ENCODE data around the gene GCC1.

The GCC1 gene

DNA sequence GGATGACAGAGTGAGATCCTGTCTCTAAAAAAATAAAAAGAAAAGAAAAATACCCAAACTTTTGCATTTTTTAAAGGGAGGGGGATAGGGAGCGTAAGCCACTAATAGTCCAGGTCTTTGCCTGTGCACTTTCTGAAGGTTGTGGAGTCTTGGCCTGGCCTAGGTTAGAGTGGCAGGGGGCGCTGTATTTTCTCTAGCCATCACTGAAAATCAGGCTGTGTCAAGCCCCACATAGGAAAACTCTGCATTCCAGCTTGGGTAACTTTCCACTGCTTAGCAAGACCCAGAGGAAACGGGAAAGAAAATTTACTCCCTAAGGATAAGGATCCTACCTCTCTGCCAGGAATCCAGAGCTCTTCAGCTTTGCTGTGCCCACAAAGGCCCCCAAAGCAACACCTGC lies 43.0 kb upstream of the GCC1 start:
- H3K9me3 ChIP-seq (ENCODE audit: control insufficient read depth, insufficient read depth, low read length): no peaks in the 10 kb centered on the region
- peaks cover 9% of the 10 kb centered on the region for H3K27me3 ChIP-seq (ENCODE audit: control insufficient read depth, low read length)
- H3K27ac ChIP-seq (ENCODE audit: low read depth, low read length): no peak overlapping the region
- H3K4me2 ChIP-seq (ENCODE audit: low read length): no peak overlapping the region
- peaks cover 3% of the 10 kb centered on the region; the same call in 1 of the 2 replicates for H3K4me1 ChIP-seq (ENCODE audit: control insufficient read depth, low read length)
- H3F3A ChIP-seq (ENCODE audit: control insufficient read depth, insufficient read depth): no peaks in the 10 kb centered on the region
- H3K79me2 ChIP-seq (ENCODE audit: control insufficient read depth, low read length): no peaks in the 10 kb centered on the region
- H4K20me1 ChIP-seq (ENCODE audit: control insufficient read depth, insufficient read depth, low read depth, low read length): no peaks in the 10 kb centered on the region
- H3K36me3 ChIP-seq (ENCODE audit: control insufficient read depth, low read length): no peaks in the 10 kb centered on the region
- no peaks in the 10 kb centered on the region for H3K9me2 ChIP-seq (replicated peaks; ENCODE audit: control insufficient read depth, low read length)
- TF ChIP-seq, protein P1, sequence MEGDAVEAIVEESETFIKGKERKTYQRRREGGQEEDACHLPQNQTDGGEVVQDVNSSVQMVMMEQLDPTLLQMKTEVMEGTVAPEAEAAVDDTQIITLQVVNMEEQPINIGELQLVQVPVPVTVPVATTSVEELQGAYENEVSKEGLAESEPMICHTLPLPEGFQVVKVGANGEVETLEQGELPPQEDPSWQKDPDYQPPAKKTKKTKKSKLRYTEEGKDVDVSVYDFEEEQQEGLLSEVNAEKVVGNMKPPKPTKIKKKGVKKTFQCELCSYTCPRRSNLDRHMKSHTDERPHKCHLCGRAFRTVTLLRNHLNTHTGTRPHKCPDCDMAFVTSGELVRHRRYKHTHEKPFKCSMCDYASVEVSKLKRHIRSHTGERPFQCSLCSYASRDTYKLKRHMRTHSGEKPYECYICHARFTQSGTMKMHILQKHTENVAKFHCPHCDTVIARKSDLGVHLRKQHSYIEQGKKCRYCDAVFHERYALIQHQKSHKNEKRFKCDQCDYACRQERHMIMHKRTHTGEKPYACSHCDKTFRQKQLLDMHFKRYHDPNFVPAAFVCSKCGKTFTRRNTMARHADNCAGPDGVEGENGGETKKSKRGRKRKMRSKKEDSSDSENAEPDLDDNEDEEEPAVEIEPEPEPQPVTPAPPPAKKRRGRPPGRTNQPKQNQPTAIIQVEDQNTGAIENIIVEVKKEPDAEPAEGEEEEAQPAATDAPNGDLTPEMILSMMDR (IDR thresholded peaks at IDR 0.05; ENCODE audit: low read depth, low read length, poor library complexity, severe bottlenecking): peak; percentile 35
- TF ChIP-seq EZH2phosphoT487 (IDR thresholded peaks at IDR 0.05; ENCODE audit: borderline replicate concordance, low read length): no peak
- H3K4me3 ChIP-seq (ENCODE audit: low read length): no peak overlapping the region

DNA sequence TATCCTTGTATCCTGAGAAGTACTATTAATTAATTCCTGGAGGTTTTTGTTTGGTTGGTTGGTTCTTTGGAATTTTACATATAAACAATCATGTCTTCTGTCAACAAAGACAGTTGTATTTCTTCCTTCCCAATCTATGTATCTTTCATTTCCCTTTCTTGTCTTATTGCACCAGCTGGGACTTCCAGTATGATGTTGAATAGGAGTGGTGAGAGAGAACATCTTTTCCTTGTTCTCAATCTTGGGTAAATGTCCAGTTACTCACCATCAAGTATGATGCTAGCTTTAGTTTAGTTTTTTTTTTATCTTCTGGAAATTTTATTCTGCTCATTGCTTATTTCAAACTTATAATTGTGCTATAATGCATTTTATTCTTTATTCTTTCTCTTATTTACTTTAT lies 39.9 kb upstream of the GCC1 start:
- no peaks in the 10 kb centered on the region for H3K9me3 ChIP-seq (ENCODE audit: control insufficient read depth, insufficient read depth, low read length)
- no peak overlapping the region for H3K4me3 ChIP-seq (ENCODE audit: low read length)
- no peaks in the 10 kb centered on the region for H4K20me1 ChIP-seq (ENCODE audit: control insufficient read depth, insufficient read depth, low read depth, low read length)
- H3K27me3 ChIP-seq (ENCODE audit: control insufficient read depth, low read length): peaks cover 26% of the 10 kb centered on the region
- H3K36me3 ChIP-seq (ENCODE audit: control insufficient read depth, low read length): no peaks in the 10 kb centered on the region
- no peak overlapping the region for H3K4me2 ChIP-seq (ENCODE audit: low read length)
- no peak overlapping the region for H3K27ac ChIP-seq (ENCODE audit: low read depth, low read length)
- no peaks in the 10 kb centered on the region for H3K79me2 ChIP-seq (ENCODE audit: control insufficient read depth, low read length)
- H3K4me1 ChIP-seq (ENCODE audit: control insufficient read depth, low read length): peaks cover 3% of the 10 kb centered on the region; the same call in 1 of the 2 replicates
- H3K9me2 ChIP-seq (replicated peaks; ENCODE audit: control insufficient read depth, low read length): no peaks in the 10 kb centered on the region
- no peaks in the 10 kb centered on the region for H3F3A ChIP-seq (ENCODE audit: control insufficient read depth, insufficient read depth)
- TF ChIP-seq EZH2phosphoT487 (IDR thresholded peaks at IDR 0.05; ENCODE audit: borderline replicate concordance, low read length): no peak
- TF ChIP-seq, protein P1 (IDR thresholded peaks at IDR 0.05; ENCODE audit: low read depth, low read length, poor library complexity, severe bottlenecking): no peak

GRCh38 chr7:127620406-127621233 lies 35.2 kb upstream of the GCC1 start:
- Histone ChIP-seq H3K27ac (ENCODE audit: low read depth, low read length) (no peak overlapping the region), H3K27me3 (ENCODE audit: control insufficient read depth, low read length) (peaks cover 70% of the 10 kb centered on the region), H3K4me1 (ENCODE audit: control insufficient read depth, low read length) (no peaks in the 10 kb centered on the region), H3K4me3 (ENCODE audit: low read length) (no peak overlapping the region), H3K79me2 (ENCODE audit: control insufficient read depth, low read length) (no peaks in the 10 kb centered on the region), H3K36me3 (ENCODE audit: control insufficient read depth, low read length) (no peaks in the 10 kb centered on the region), H3F3A (ENCODE audit: control insufficient read depth, insufficient read depth) (no peaks in the 10 kb centered on the region), H3K9me2 (replicated peaks; ENCODE audit: control insufficient read depth, low read length) (no peaks in the 10 kb centered on the region), H3K9me3 (ENCODE audit: control insufficient read depth, insufficient read depth, low read length) (no peaks in the 10 kb centered on the region), H4K20me1 (ENCODE audit: control insufficient read depth, insufficient read depth, low read depth, low read length) (no peaks in the 10 kb centered on the region), H3K4me2 (ENCODE audit: low read length) (no peak overlapping the region)
- TF ChIP-seq, protein P1 (IDR thresholded peaks at IDR 0.05; ENCODE audit: low read depth, low read length, poor library complexity, severe bottlenecking): no peak
- TF ChIP-seq EZH2phosphoT487 (IDR thresholded peaks at IDR 0.05; ENCODE audit: borderline replicate concordance, low read length): 0 out of 2 replicates have a peak, but pooled peaks have one; percentile 26

All from DOHH2 (cell line).